Nephron (organoid): Measurements from ENCODE around the gene SPOCK2.

Experiments
- H3K27ac Mint-ChIP-seq, 3 experiments: 2 replicates each; pipeline ENCODE4 v1.8.0; 2020; ENCODE audit warnings: mixed read lengths in 3 of 3, mild to moderate bottlenecking in 2 of 3, moderate library complexity in 1 of 3
- H3K27me3 Mint-ChIP-seq: 2 replicates; pipeline ENCODE4 v1.8.0; 2021; ENCODE audit warnings: low read depth, mild to moderate bottlenecking, moderate library complexity, mixed read lengths
- H3K36me3 Mint-ChIP-seq: 2 replicates; pipeline ENCODE4 v1.8.0; 2020; ENCODE audit warnings: low read depth, mixed read lengths
- H3K4me1 Mint-ChIP-seq: 2 replicates; pipeline ENCODE4 v1.8.0; 2020; ENCODE audit warnings: mixed read lengths
- H3K4me3 Mint-ChIP-seq, 3 experiments: 2 replicates each; pipeline ENCODE4 v1.8.0; 2020; ENCODE audit warnings: mild to moderate bottlenecking in 3 of 3, mixed read lengths in 3 of 3, moderate library complexity in 2 of 3
- H3K9me3 Mint-ChIP-seq: 2 replicates; pipeline ENCODE4 v1.8.0; 2020; ENCODE audit warnings: mixed read lengths
- CTCF ChIP-seq, 3 experiments: fragments of 200-600 bp; sonication (generic); IDR thresholded peaks; one replicate each; pipeline ENCODE4 v1.5.0; 2021; ENCODE audit warnings: antibody characterized with exemption in 3 of 3; ENCODE audit not compliant: unreplicated experiment in 3 of 3

Gene SPOCK2

DNA sequence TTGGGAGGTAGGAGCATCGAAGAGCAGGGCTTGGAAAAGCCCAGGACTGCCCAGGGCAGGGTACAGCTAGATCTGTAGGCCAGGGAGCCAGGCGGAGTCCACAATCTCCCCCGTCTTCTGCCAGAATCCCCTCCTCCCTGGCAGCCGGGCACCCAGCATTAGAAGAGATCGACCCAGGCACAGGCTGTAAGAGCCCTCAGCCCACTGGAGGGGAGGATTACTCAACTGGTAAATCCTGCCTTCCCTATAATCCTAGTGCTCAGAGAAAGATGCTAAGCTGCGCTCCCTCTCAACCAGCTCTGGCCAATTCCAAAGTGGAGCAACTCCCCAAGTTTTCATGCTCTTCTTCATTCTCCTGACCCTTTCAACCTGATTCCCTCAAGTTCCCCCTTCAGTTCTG lies 3.2 kb downstream of the SPOCK2 start:
- H3K36me3 Mint-ChIP-seq: no peaks in the 10 kb centered on the region
- peak overlapping the region; percentile 6 to 36 (median 31) for H3K27ac Mint-ChIP-seq
- no peaks in the 10 kb centered on the region for H3K9me3 Mint-ChIP-seq
- H3K4me3 Mint-ChIP-seq: peak overlapping the region in 1 of 3 experiments; percentile 47
- peaks cover 57% of the 10 kb centered on the region for H3K27me3 Mint-ChIP-seq
- peaks cover 40% of the 10 kb centered on the region for H3K4me1 Mint-ChIP-seq
- TF ChIP-seq CTCF (IDR thresholded peaks at IDR 0.05; ENCODE audit: unreplicated experiment in 3 of 3): no peak

DNA sequence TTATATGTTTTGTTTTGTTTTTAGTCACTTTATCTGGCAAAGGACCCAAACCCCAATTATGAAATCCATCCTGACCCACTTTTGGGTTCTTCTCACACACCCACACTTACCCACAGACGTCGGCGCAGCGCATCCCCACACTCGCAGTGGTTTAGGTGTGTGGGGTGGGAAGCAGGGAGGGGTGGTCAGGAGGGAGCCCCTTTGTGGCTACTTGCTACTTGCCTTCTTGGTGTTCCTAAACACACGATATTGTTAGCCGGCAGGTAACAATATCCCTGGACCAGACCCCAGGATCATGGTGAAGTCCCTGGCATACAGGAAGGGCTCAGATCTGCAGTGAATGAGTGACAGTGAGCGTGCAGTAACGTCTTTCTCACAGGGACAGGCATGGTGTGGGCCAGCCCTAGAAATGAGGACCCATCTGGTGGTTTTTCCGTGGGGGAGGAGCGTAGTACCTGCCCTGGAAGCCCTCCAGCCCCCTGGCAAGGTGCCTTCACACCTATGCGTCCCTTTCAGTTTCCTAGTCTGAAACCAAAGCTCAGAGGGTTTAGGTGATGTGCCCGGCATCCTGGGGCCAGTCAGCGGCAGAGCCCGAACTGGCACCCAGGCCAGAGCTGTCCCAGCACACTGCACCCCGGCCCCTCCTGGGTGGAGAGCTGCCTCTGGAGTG lies 4.4 kb downstream of the SPOCK2 start:
- no peaks in the 10 kb centered on the region for H3K9me3 Mint-ChIP-seq

GRCh38 chr10:72082856-72083789 lies 5.2 kb downstream of the SPOCK2 start:
- Mint-ChIP-seq H3K4me3 (no peak overlapping the region), H3K36me3 (no peaks in the 10 kb centered on the region)
- no peak for TF ChIP-seq CTCF (IDR thresholded peaks at IDR 0.05; ENCODE audit: unreplicated experiment in 3 of 3)

More for the DNA sequence above, 4.4 kb downstream of the SPOCK2 start:
- Mint-ChIP-seq H3K4me3 (no peak overlapping the region), H3K27ac (peak overlapping the region in 1 of 3 experiments; percentile 28), H3K4me1 (peaks cover 37% of the 10 kb centered on the region), H3K27me3 (peaks cover 44% of the 10 kb centered on the region), H3K36me3 (no peaks in the 10 kb centered on the region)
- TF ChIP-seq CTCF (IDR thresholded peaks at IDR 0.05; ENCODE audit: unreplicated experiment in 3 of 3): no peak

GRCh38 chr10:72081772-72082590 lies 6.4 kb downstream of the SPOCK2 start:
- TF ChIP-seq CTCF (IDR thresholded peaks at IDR 0.05; ENCODE audit: unreplicated experiment in 3 of 3): no peak

More at GRCh38 chr10:72082856-72083789, 5.2 kb downstream of the SPOCK2 start:
- H3K27ac Mint-ChIP-seq: peak overlapping the region in 2 of 3 experiments; percentile 28 to 39
- no peaks in the 10 kb centered on the region for H3K9me3 Mint-ChIP-seq
- peaks cover 34% of the 10 kb centered on the region for H3K4me1 Mint-ChIP-seq
- H3K27me3 Mint-ChIP-seq: peaks cover 36% of the 10 kb centered on the region

DNA sequence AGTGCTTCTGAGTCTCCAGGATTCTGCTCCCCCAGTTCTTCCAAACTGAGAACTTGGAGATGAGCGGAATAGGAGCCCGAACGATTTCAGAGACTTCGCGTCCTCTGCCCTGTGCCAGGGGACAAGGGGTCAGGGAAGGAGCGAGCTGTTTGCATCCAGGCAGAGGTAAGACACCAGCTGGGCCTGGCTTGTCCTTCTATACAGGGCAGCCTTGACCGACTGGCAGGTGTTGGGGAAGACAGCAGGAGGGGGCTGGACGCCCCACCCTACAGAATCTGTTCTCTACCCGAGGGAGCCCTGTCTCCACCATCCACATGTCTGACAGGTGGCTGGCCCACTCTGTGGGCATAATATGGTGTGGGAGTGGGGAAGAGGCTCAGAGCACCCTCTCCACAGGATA lies 7.1 kb downstream of the SPOCK2 start:
- Mint-ChIP-seq H3K4me3 (no peak overlapping the region), H3K36me3 (no peaks in the 10 kb centered on the region), H3K27ac (peak overlapping the region; percentile 34 to 84 (median 69)), H3K9me3 (no peaks in the 10 kb centered on the region), H3K27me3 (peaks cover 24% of the 10 kb centered on the region), H3K4me1 (peaks cover 26% of the 10 kb centered on the region)
- TF ChIP-seq CTCF (IDR thresholded peaks at IDR 0.05; ENCODE audit: unreplicated experiment in 3 of 3): no peak

More at GRCh38 chr10:72081772-72082590, 6.4 kb downstream of the SPOCK2 start:
- Mint-ChIP-seq H3K4me1 (peaks cover 33% of the 10 kb centered on the region), H3K36me3 (no peaks in the 10 kb centered on the region), H3K27me3 (peaks cover 32% of the 10 kb centered on the region), H3K4me3 (no peak overlapping the region), H3K27ac (peak overlapping the region; percentile 34 to 84 (median 69)), H3K9me3 (no peaks in the 10 kb centered on the region)
